ENCODE data around the gene SYTL1. TPM values are rescaled to one million over a fixed set of nuclear protein-coding genes. Genes with fewer than 3 reads are reported as not detected.

SYTL1 gene
- total and polyA plus RNA-seq, 9 donors, result 0.15 to 20.9 (median 2.6) TPM

DNA sequence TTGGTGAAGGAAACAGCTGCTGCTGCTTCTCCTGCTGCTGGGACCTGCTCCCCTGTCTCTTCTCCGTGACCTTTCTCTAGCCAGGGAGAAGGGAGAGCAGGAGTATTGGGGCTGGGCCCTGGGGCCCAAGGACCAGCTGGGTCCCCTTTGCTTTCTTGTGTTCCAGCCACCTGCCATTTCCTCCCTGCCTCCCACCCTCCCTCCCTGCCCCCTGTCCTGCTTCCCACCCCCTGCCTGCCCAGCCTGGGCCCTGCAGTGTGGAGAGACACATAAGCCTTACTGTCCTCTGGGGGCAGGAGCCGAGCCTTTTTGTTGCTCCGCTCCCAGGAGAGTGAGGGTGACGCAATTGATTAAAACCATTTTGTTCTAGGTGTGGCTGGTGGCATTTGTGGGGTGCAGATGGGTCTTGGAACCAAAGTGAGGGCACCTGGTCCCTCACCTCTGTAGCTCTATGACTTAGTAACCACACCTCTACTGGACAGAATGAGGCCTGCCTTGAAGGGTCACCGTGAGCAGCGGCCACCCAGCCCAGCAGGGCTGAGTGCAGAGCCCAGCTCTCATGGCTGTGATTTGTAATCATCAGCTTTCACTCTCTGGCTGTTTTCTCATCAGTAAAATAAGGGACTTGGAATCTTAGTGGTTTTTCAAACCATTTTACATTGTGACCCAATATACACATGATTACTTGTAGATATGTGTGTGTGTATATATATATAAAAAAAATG is 33.8 kb upstream of the SYTL1 start:
- H3K27me3 ChIP-seq, result no peaks in the 10 kb centered on the region
- DNase-seq, result no peak
- WGBS, 3 donors, result 83 to 89% (median 88%) methylated on average over 6 of the region's 6 CpGs
- no peaks in the 10 kb centered on the region for H3K4me1 ChIP-seq (ENCODE audit: insufficient read depth)
- TF ChIP-seq EP300 (IDR thresholded peaks at IDR 0.05) (no peak), POLR2A (IDR thresholded peaks at IDR 0.05) (no peak)
- TF ChIP-seq, protein P1, sequence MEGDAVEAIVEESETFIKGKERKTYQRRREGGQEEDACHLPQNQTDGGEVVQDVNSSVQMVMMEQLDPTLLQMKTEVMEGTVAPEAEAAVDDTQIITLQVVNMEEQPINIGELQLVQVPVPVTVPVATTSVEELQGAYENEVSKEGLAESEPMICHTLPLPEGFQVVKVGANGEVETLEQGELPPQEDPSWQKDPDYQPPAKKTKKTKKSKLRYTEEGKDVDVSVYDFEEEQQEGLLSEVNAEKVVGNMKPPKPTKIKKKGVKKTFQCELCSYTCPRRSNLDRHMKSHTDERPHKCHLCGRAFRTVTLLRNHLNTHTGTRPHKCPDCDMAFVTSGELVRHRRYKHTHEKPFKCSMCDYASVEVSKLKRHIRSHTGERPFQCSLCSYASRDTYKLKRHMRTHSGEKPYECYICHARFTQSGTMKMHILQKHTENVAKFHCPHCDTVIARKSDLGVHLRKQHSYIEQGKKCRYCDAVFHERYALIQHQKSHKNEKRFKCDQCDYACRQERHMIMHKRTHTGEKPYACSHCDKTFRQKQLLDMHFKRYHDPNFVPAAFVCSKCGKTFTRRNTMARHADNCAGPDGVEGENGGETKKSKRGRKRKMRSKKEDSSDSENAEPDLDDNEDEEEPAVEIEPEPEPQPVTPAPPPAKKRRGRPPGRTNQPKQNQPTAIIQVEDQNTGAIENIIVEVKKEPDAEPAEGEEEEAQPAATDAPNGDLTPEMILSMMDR (IDR thresholded peaks at IDR 0.05), result no peak
- H3K36me3 ChIP-seq, result no peaks in the 10 kb centered on the region
- H3K27ac ChIP-seq, result no peak overlapping the region
- no peaks in the 10 kb centered on the region for H3K9me3 ChIP-seq
- intact Hi-C loops (cut with DNase I), result loop anchor here in 1 of 4 donors (10.0 kb wide), 1 partner anchor 47 kb away; no protein-coding TSS in a partner anchor
- H3K4me3 ChIP-seq, result no peak overlapping the region

DNA sequence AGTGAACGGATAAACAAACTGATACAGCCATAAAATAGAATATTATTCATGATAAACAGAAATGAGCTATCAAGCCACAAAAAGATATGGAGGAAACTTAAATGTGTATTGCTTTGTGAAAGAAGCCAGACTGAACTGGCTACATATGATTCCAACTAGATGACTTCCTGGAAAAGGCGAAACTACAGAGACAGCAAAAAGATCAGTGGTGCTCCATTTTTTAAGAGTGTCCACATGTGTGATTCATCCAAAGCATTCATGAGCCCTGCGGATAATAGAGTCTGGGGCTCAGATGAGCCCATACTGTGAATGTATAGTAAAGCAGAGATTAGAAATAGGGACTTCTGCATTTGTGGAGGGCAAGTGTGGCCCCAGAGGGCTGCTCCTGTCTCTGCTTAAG is 27.7 kb upstream of the SYTL1 start:
- WGBS, 3 donors, result 59 to 67% (median 64%) methylated on average over 3 of the region's 3 CpGs
- no peak for DNase-seq
- Histone ChIP-seq H3K27me3 (no peaks in the 10 kb centered on the region), H3K36me3 (no peaks in the 10 kb centered on the region), H3K4me3 (no peak overlapping the region), H3K9me3 (no peaks in the 10 kb centered on the region), H3K4me1 (ENCODE audit: insufficient read depth) (no peaks in the 10 kb centered on the region), H3K27ac (no peak overlapping the region)
- TF ChIP-seq EP300 (IDR thresholded peaks at IDR 0.05), result no peak
- TF ChIP-seq POLR2A (IDR thresholded peaks at IDR 0.05), result no peak
- TF ChIP-seq, protein P1 (IDR thresholded peaks at IDR 0.05), result no peak
- intact Hi-C loops (cut with DNase I), result no loop called here

DNA sequence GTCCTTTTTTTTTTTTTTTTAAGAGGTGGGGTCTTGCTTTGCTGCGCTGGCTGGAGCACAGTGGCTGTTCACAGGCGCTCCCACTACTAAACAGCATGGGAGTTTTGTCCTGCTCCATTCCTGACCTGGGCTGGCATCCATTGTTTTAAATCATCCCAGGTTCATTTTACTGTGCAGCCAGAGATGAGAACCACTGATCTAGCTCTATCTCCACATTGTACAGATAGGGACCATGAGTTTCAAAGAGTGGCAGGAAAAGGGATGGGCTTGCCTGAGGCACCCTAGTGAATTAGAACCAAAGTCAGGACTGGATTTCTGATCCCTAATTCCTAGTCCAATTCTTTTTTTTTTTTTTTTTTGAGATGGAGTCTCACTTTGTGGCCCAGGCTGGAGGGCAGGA is 27.1 kb upstream of the SYTL1 start:
- H3K36me3 ChIP-seq, result no peaks in the 10 kb centered on the region
- intact Hi-C loops (cut with DNase I), result no loop called here
- no peak for DNase-seq

DNA sequence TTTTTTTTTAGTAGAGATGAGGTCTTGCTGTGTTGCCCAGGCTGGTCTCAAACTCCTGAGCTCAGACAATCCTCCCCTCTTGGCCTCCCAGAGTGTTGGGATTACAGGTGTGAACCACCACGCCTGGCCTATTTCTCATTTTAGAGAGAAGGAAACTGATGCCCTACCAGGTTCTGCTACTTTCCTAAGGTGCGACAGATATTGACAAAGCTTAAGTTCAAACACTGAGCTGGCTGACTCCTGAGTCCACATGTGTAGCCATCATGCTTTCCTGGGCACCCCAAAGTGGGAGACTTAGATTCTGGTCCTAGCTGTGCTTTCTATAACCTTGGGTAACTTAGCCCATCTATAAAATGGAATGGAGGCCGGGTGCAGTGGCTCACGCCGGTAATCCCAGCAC is 25.0 kb upstream of the SYTL1 start:
- Histone ChIP-seq H3K9me3 (no peaks in the 10 kb centered on the region), H3K27me3 (no peaks in the 10 kb centered on the region), H3K36me3 (no peaks in the 10 kb centered on the region), H3K4me3 (no peak overlapping the region), H3K4me1 (ENCODE audit: insufficient read depth) (no peaks in the 10 kb centered on the region), H3K27ac (no peak overlapping the region)
- 78 to 91% (median 83%) methylated on average over 5 of the region's 5 CpGs for WGBS, 3 donors
- no peak for DNase-seq
- intact Hi-C loops (cut with DNase I), result no loop called here
- TF ChIP-seq EP300 (IDR thresholded peaks at IDR 0.05) (no peak), POLR2A (IDR thresholded peaks at IDR 0.05) (no peak)
- TF ChIP-seq, protein P1 (IDR thresholded peaks at IDR 0.05), result no peak

More for the DNA sequence above, 27.1 kb upstream of the SYTL1 start:
- TF ChIP-seq POLR2A (IDR thresholded peaks at IDR 0.05) (no peak), EP300 (IDR thresholded peaks at IDR 0.05) (no peak)
- TF ChIP-seq, protein P1 (IDR thresholded peaks at IDR 0.05), result no peak
- no peak overlapping the region for H3K27ac ChIP-seq
- WGBS, 3 donors, result 38 to 44% (median 39%) methylated on average over 2 of the region's 2 CpGs
- no peaks in the 10 kb centered on the region for H3K9me3 ChIP-seq
- no peak overlapping the region for H3K4me3 ChIP-seq
- H3K27me3 ChIP-seq, result no peaks in the 10 kb centered on the region
- no peaks in the 10 kb centered on the region for H3K4me1 ChIP-seq (ENCODE audit: insufficient read depth)

Data from ovary (tissue), 9 donors.